Esophagus muscularis mucosa (tissue), 4 donors: ENCODE results near the gene DUSP16. TPM values are rescaled to one million over a fixed set of nuclear protein-coding genes. Genes with fewer than 3 reads are reported as not detected.
"Not testable (repeated sequence)": the region's sequence is repeated elsewhere in the genome, so short reads cannot be mapped to it uniquely, and the experiment has no call there.

ENCODE experiments used
- DNase-seq: peaks from one replicate; pipeline ENCODE4 v3.0.0-alpha.2; 2017; ENCODE audit errors: extremely low spot score
- H3K27ac ChIP-seq, 4 donors: fragments of 200-600 bp; sonication (generic); replicated peaks in 1 of 4; 1 replicate in 3 of 4; 2 replicates in 1 of 4; pipeline ENCODE4 v1.5.1; 2016 to 2019; ENCODE audit warnings: mild to moderate bottlenecking in 1 of 4
- H3K27me3 ChIP-seq, 4 donors: fragments of 200-600 bp; sonication (generic); one replicate each; pipeline versions ENCODE4 v1.5.1 to v1.6.0; 2016 to 2019
- H3K36me3 ChIP-seq, 4 donors: fragments of 200-600 bp; sonication (generic); one replicate each; pipeline ENCODE4 v1.5.1; 2016 to 2019
- H3K4me1 ChIP-seq, 4 donors: fragments of 200-600 bp; sonication (generic); one replicate each; pipeline ENCODE4 v1.5.1; 2016 to 2019
- H3K4me3 ChIP-seq, 4 donors: fragments of 200-600 bp; sonication (generic); 1 replicate in 2 of 4; 2 replicates in 2 of 4; pipeline ENCODE4 v1.5.1; 2016 to 2019; ENCODE audit warnings: mild to moderate bottlenecking in 4 of 4, moderate library complexity in 1 of 4
- H3K9me3 ChIP-seq, 4 donors: fragments of 200-600 bp; sonication (generic); 1 replicate in 3 of 4; 2 replicates in 1 of 4; pipeline ENCODE4 v1.5.1; 2016 to 2019
- CTCF ChIP-seq, 3 experiments: fragments of 200-600 bp in 2 of 3; fragments of 450-650 bp in 1 of 3; sonication (generic) in 2 of 3; IDR thresholded peaks; one replicate each; pipeline ENCODE4 v1.5.1; 2017 to 2019; ENCODE audit warnings: antibody characterized with exemption in 3 of 3, mild to moderate bottlenecking in 2 of 3, moderate library complexity in 1 of 3
- EP300 ChIP-seq: sonication (generic); formaldehyde crosslinking; IDR thresholded peaks from one replicate; pipeline ENCODE4 v1.6.1; 2017; ENCODE audit warnings: antibody characterized with exemption
- POLR2A ChIP-seq: fragments of 450-650 bp; IDR thresholded peaks from one replicate; pipeline ENCODE4 v1.6.1; 2017; ENCODE audit warnings: antibody characterized with exemption, moderate library complexity, mild to moderate bottlenecking, low read depth
- POLR2AphosphoS5 ChIP-seq, 2 donors: sonication (generic); formaldehyde crosslinking; IDR thresholded peaks; one replicate each; pipeline ENCODE4 v1.6.1; 2017; ENCODE audit warnings: antibody characterized with exemption in 2 of 2
- WGBS: methylation state at CpG from one replicate; pipeline ENCODE4 v1.1.5; 2018; 5-methylcytosine and 5-hydroxymethylcytosine counted together
- intact Hi-C: fragments of 100-400 bp; cut with DNase I; formaldehyde crosslinking; loops from one replicate; pipeline ENCODE4 v1.15.1; 2023
- total RNA-seq, 4 donors: library from RNA; depleted of rRNA; stranded (reverse); fragments of >200 nt; gene quantifications; one replicate each; pipeline versions ENCODE4 v1.1.0 to v1.2.1, GENCODE V29; 2016

Gene DUSP16
- total RNA-seq, 4 donors from 2014 or later = 10.0 to 17.0 (median 13.9) TPM

GRCh38 chr12:12524128-12524527 is 38.5 kb downstream of the DUSP16 start:
- Histone ChIP-seq H3K4me1 (peaks cover 15 to 30% (median 22%) of the 10 kb centered on the region in 4 donors), H3K27ac (no peak overlapping the region), H3K36me3 (peaks cover 0 to 8% (median 6%) of the 10 kb centered on the region in 4 donors), H3K4me3 (no peak overlapping the region), H3K27me3 (no peaks in the 10 kb centered on the region), H3K9me3 (no peaks in the 10 kb centered on the region)
- no peak for DNase-seq
- TF ChIP-seq EP300 (no peak), CTCF (IDR thresholded peaks at IDR 0.05) (no peak), POLR2A (no peak), POLR2AphosphoS5 (IDR thresholded peaks at IDR 0.05) (no peak)
- intact Hi-C loops = no loop called here

DNA sequence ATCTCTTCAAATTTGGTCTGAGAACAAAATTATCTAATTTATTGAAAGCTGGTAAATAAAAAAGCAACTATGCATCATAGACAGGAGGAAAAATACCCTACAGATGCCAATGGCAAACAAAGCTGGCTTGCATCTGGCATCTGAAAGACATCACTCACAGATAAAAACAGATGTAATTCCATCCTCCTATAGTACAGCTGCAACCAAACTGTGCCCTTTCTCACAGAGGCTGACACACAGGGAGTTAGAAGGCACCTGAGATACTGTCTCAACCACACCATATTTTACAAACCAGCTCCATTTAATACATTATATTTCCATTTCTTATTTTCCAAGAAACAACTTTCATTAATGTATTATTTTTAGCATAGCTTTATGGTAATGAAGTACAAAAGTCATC is 39.4 kb downstream of the DUSP16 start:
- Histone ChIP-seq H3K27me3 (no peaks in the 10 kb centered on the region), H3K9me3 (no peaks in the 10 kb centered on the region), H3K4me3 (no peak overlapping the region), H3K4me1 (peaks cover 7 to 26% (median 17%) of the 10 kb centered on the region in 4 donors), H3K36me3 (peaks cover 0 to 15% (median 11%) of the 10 kb centered on the region in 4 donors), H3K27ac (no peak overlapping the region)
- intact Hi-C loops = no loop called here
- TF ChIP-seq POLR2A = no peak
- no peak for TF ChIP-seq EP300
- TF ChIP-seq CTCF (IDR thresholded peaks at IDR 0.05) = no peak
- no peak for TF ChIP-seq POLR2AphosphoS5 (IDR thresholded peaks at IDR 0.05)
- DNase-seq = no peak

DNA sequence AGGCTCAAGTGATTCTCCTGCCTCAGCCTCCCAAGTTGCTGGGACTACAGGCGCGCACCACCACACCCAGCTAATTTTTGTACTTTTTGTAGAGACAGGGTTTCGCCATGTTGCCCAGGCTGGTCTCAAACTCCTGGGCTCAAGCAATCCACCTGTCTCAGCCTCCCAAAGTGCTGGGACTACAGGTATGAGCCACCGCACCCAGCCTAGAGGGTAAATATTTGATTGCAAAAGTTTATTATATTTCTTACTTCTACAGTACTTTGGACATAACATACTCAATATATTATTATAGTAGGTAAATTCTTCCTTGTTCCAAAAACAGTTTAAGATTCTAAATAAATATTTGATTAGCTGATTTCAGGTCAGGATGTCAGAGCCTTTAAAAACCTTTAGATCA is 40.0 kb downstream of the DUSP16 start:
- H3K27me3 ChIP-seq, H3K9me3 ChIP-seq, intact Hi-C loops, H3K27ac ChIP-seq, H3K4me3 ChIP-seq, DNase-seq: not testable (repeated sequence)
- 95% methylated on average over 4 of the region's 4 CpGs for WGBS
- peaks cover 0 to 19% (median 16%) of the 10 kb centered on the region in 4 donors for H3K36me3 ChIP-seq
- peaks cover 1 to 20% (median 11%) of the 10 kb centered on the region in 4 donors for H3K4me1 ChIP-seq

DNA sequence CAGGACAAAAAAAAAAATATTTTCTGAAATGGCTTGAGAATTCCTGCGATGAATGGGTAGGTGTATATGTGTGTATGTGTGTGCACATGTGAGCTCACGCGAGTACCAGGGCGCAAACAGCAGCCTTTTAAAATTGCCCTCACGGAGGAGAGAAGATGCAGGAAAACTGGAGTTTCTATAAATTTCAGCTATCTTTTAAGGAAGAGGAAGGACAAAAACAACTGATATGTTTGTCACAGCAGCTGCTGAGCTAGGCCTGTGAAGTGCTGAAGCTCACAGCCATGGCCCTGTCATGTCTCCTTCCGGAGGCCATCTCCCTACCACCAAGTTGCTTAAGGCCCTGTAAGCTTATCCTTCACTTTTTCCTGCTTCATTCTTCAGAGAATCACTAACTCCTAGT is 40.8 kb downstream of the DUSP16 start:
- intact Hi-C loops = no loop called here
- H3K4me3 ChIP-seq = no peak overlapping the region
- TF ChIP-seq POLR2A = no peak
- TF ChIP-seq EP300 = no peak
- TF ChIP-seq CTCF (IDR thresholded peaks at IDR 0.05) = no peak
- no peak for TF ChIP-seq POLR2AphosphoS5 (IDR thresholded peaks at IDR 0.05)
- H3K36me3 ChIP-seq = peaks cover 0 to 27% (median 18%) of the 10 kb centered on the region in 4 donors
- H3K27me3 ChIP-seq = no peaks in the 10 kb centered on the region
- WGBS = 94% methylated on average over 6 of the region's 6 CpGs
- no peak for DNase-seq
- no peak overlapping the region for H3K27ac ChIP-seq
- peaks cover 0 to 19% (median 8%) of the 10 kb centered on the region in 4 donors for H3K4me1 ChIP-seq
- H3K9me3 ChIP-seq = no peaks in the 10 kb centered on the region

DNA sequence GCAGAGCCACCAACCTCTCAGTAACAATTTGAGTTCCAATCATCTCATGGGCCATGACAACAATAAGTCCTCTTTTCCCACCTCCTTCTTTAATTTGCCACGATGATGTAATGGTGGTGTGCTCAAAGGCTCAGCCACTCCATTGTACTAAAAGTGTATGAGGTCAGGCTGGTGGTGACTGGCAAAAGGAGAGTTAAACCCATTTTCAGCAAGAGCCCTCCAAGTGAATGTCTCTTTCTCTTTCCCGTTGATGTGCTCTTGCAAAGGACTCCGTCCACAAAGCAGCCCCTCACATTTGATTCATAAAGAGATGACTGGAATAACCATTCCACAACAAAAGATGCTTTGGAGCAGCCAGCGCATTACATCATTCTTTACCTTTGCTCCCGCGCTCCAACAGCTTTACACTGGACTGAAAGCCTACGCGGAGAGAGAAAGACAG is 41.6 kb downstream of the DUSP16 start:
- TF ChIP-seq POLR2AphosphoS5 (IDR thresholded peaks at IDR 0.05) (no peak), POLR2A (no peak), CTCF (IDR thresholded peaks at IDR 0.05) (no peak), EP300 (no peak)
- H3K27ac ChIP-seq = no peak overlapping the region
- no peak overlapping the region for H3K4me3 ChIP-seq
- H3K4me1 ChIP-seq = peaks cover 0 to 19% (median 8%) of the 10 kb centered on the region in 4 donors
- intact Hi-C loops = no loop called here
- H3K27me3 ChIP-seq = no peaks in the 10 kb centered on the region
- H3K36me3 ChIP-seq = peaks cover 0 to 30% (median 18%) of the 10 kb centered on the region in 4 donors
- H3K9me3 ChIP-seq = no peaks in the 10 kb centered on the region
- 89% methylated on average over 8 of the region's 8 CpGs for WGBS
- DNase-seq = no peak
